ENCODE data around the gene DNMT1.

The DNMT1 gene

GRCh38 chr19:10138879-10139795, 55.6 kb downstream of the DNMT1 start:
- no peak for TF ChIP-seq TCF12 (IDR thresholded peaks at IDR 0.05; ENCODE audit: low read depth)
- no peak for TF ChIP-seq TAF1 (IDR thresholded peaks at IDR 0.05; ENCODE audit: low read depth)
- TF ChIP-seq, protein P1, sequence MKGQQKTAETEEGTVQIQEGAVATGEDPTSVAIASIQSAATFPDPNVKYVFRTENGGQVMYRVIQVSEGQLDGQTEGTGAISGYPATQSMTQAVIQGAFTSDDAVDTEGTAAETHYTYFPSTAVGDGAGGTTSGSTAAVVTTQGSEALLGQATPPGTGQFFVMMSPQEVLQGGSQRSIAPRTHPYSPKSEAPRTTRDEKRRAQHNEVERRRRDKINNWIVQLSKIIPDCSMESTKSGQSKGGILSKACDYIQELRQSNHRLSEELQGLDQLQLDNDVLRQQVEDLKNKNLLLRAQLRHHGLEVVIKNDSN (IDR thresholded peaks at IDR 0.05): no peak
- no peak for TF ChIP-seq EGR1 (IDR thresholded peaks at IDR 0.05)
- TF ChIP-seq ZBTB7A (IDR thresholded peaks at IDR 0.05; ENCODE audit: low read depth): no peak
- TF ChIP-seq, protein P2, sequence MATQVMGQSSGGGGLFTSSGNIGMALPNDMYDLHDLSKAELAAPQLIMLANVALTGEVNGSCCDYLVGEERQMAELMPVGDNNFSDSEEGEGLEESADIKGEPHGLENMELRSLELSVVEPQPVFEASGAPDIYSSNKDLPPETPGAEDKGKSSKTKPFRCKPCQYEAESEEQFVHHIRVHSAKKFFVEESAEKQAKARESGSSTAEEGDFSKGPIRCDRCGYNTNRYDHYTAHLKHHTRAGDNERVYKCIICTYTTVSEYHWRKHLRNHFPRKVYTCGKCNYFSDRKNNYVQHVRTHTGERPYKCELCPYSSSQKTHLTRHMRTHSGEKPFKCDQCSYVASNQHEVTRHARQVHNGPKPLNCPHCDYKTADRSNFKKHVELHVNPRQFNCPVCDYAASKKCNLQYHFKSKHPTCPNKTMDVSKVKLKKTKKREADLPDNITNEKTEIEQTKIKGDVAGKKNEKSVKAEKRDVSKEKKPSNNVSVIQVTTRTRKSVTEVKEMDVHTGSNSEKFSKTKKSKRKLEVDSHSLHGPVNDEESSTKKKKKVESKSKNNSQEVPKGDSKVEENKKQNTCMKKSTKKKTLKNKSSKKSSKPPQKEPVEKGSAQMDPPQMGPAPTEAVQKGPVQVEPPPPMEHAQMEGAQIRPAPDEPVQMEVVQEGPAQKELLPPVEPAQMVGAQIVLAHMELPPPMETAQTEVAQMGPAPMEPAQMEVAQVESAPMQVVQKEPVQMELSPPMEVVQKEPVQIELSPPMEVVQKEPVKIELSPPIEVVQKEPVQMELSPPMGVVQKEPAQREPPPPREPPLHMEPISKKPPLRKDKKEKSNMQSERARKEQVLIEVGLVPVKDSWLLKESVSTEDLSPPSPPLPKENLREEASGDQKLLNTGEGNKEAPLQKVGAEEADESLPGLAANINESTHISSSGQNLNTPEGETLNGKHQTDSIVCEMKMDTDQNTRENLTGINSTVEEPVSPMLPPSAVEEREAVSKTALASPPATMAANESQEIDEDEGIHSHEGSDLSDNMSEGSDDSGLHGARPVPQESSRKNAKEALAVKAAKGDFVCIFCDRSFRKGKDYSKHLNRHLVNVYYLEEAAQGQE (IDR thresholded peaks at IDR 0.05; ENCODE audit: low read depth): no peak
- no peak for TF ChIP-seq FOXM1 (IDR thresholded peaks at IDR 0.05; ENCODE audit: borderline replicate concordance, low read depth)
- TF ChIP-seq CEBPB (IDR thresholded peaks at IDR 0.05): no peak
- no peak for TF ChIP-seq CREB1 (IDR thresholded peaks at IDR 0.05; ENCODE audit: low read depth)
- TF ChIP-seq MAX (IDR thresholded peaks at IDR 0.05): no peak
- no peak for TF ChIP-seq YY1 (IDR thresholded peaks at IDR 0.05; ENCODE audit: low read depth)

GRCh38 chr19:10137751-10138682, 56.7 kb downstream of the DNMT1 start:
- TF ChIP-seq CEBPB (IDR thresholded peaks at IDR 0.05): no peak
- no peak for TF ChIP-seq TCF12 (IDR thresholded peaks at IDR 0.05; ENCODE audit: low read depth)
- no peak for TF ChIP-seq EGR1 (IDR thresholded peaks at IDR 0.05)
- TF ChIP-seq RAD21 (IDR thresholded peaks at IDR 0.05; ENCODE audit: low read depth): no peak
- TF ChIP-seq CREB1 (IDR thresholded peaks at IDR 0.05; ENCODE audit: low read depth): no peak
- TF ChIP-seq TEAD4 (IDR thresholded peaks at IDR 0.05): no peak
- TF ChIP-seq, protein P2 (IDR thresholded peaks at IDR 0.05; ENCODE audit: low read depth): no peak

DNA sequence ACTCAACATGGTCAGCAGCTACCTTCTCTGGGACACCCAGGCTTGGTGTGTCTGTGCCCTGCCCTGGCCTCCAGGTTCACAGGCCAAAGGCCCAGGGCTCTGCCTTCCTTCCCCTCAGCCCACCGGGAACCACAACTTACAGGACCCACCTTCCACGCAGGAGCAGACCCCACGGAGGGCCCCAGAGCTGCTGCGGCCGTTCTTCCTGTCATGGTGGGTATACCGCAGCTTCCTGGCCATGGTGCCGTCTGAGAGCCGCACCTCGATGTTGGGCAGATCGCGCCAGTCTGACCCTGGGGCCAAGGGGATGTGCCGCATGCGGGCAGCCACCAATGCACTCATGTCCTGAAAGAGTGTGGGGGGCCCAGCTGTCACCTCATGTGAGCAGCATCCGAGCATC, 57.8 kb downstream of the DNMT1 start:
- TF ChIP-seq YY1 (IDR thresholded peaks at IDR 0.05; ENCODE audit: low read depth) (no peak), NFIC (IDR thresholded peaks at IDR 0.05) (no peak), TCF12 (IDR thresholded peaks at IDR 0.05; ENCODE audit: low read depth) (no peak), EP300 (IDR thresholded peaks at IDR 0.05; ENCODE audit: borderline replicate concordance) (no peak), CEBPB (IDR thresholded peaks at IDR 0.05) (no peak), EGR1 (IDR thresholded peaks at IDR 0.05) (no peak), MAX (IDR thresholded peaks at IDR 0.05) (no peak), RAD21 (IDR thresholded peaks at IDR 0.05; ENCODE audit: low read depth) (no peak), ZBTB7A (IDR thresholded peaks at IDR 0.05; ENCODE audit: low read depth) (no peak), TEAD4 (IDR thresholded peaks at IDR 0.05) (no peak), TAF1 (IDR thresholded peaks at IDR 0.05; ENCODE audit: low read depth) (no peak), CREB1 (IDR thresholded peaks at IDR 0.05; ENCODE audit: low read depth) (no peak)
- TF ChIP-seq, protein P2 (IDR thresholded peaks at IDR 0.05; ENCODE audit: low read depth): no peak
- TF ChIP-seq, protein P1 (IDR thresholded peaks at IDR 0.05): no peak

All from Ishikawa (cell line).